Epithelial cell of esophagus (primary cell): ENCODE results near the gene CERS6.

ENCODE experiments used
- DNase-seq: peaks from one replicate; pipeline ENCODE4 v3.0.0; 2010; ENCODE audit warnings: low read depth
- H3K4me3 ChIP-seq: 2 replicates; pipeline ENCODE4 v1.5.1; 2011; ENCODE audit warnings: mild to moderate bottlenecking, low read length, control low read depth
- TF ChIP-seq, protein P1 (sequence below): IDR thresholded peaks from 2 replicates; pipeline ENCODE4 v1.5.1; 2011; ENCODE audit warnings: low read depth, mild to moderate bottlenecking, low read length, control low read depth, inconsistent platforms; ENCODE audit not compliant: insufficient read depth; ENCODE audit errors: missing control alignments

The CERS6 gene

DNA sequence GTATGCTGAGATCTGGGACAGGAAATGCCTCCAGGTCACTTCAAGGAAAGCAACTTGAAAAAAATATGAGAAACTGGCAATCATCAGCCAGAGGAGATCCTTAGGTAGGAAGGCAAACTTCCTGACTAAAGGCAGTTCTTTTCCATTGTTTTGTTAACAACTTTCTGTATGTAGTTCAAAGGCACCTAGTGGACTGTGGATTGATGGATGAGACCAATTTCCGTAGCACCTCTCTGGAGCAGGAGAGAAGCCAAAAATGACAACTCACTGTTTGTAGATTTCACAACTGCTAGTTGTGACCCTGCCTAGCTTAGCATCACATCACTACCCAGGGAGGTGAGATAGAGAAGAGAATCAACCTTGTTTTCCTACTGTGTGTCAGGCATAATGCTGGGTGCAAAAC lies 324.6 kb downstream of the CERS6 start:
- H3K4me3 ChIP-seq, result no peak overlapping the region
- TF ChIP-seq, protein P1, sequence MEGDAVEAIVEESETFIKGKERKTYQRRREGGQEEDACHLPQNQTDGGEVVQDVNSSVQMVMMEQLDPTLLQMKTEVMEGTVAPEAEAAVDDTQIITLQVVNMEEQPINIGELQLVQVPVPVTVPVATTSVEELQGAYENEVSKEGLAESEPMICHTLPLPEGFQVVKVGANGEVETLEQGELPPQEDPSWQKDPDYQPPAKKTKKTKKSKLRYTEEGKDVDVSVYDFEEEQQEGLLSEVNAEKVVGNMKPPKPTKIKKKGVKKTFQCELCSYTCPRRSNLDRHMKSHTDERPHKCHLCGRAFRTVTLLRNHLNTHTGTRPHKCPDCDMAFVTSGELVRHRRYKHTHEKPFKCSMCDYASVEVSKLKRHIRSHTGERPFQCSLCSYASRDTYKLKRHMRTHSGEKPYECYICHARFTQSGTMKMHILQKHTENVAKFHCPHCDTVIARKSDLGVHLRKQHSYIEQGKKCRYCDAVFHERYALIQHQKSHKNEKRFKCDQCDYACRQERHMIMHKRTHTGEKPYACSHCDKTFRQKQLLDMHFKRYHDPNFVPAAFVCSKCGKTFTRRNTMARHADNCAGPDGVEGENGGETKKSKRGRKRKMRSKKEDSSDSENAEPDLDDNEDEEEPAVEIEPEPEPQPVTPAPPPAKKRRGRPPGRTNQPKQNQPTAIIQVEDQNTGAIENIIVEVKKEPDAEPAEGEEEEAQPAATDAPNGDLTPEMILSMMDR, result no peak
- peak; percentile 50 for DNase-seq

GRCh38 chr2:168781191-168781817 lies 325.2 kb downstream of the CERS6 start:
- TF ChIP-seq, protein P1, result no peak
- DNase-seq, result no peak

GRCh38 chr2:168782271-168782670 lies 326.2 kb downstream of the CERS6 start:
- TF ChIP-seq, protein P1, result no peak
- no peak overlapping the region for H3K4me3 ChIP-seq
- no peak for DNase-seq

More at GRCh38 chr2:168781191-168781817, 325.2 kb downstream of the CERS6 start:
- no peak overlapping the region for H3K4me3 ChIP-seq

- TF ChIP-seq, protein P1, result no peak
- no peak overlapping the region for H3K4me3 ChIP-seq
- no peak for DNase-seq
Measured at GRCh38 chr2:168784993-168785392, 328.9 kb downstream of the CERS6 start.

DNA sequence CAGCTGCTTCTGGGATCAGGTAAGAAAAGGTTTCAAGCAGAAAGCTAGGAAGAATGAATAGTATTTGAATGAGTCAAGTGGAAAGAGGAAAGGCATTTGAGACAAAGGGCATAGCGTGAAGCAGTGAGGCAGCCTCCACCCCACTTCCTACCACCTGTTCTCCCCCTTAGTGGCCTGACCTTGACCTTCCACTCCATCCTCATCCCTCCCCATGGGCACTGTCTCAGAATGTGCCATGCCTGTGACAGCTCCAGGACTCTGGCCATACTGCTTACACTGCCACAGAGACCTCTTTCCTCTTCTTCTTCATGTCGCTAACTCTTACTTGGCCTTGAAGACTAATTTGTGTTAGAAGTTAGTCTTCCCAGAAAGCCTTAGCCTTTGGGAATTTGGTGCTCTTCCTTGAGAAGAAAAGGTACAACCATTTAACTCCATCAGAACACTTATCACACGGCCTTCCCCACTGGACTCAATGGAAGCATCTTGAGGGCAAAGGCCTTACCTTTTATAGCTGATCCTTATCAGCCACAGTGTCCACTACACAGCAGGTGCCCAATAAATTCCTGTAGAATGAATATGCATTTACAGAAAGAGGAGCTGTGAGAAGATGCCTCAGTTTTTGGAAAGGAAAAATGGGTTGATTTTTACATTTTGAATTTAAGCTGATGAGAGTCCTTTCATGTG lies 331.2 kb downstream of the CERS6 start:
- DNase-seq, result no peak
- H3K4me3 ChIP-seq, result no peak overlapping the region
- TF ChIP-seq, protein P1, result no peak

- TF ChIP-seq, protein P1, result no peak
- H3K4me3 ChIP-seq, result no peak overlapping the region
- DNase-seq, result no peak
Measured at GRCh38 chr2:168787782-168788376, 331.8 kb downstream of the CERS6 start.

GRCh38 chr2:168789776-168790175 lies 333.7 kb downstream of the CERS6 start:
- DNase-seq, result no peak
- TF ChIP-seq, protein P1, result no peak
- H3K4me3 ChIP-seq, result no peak overlapping the region
